ENCODE results near the gene STK39.

DNA sequence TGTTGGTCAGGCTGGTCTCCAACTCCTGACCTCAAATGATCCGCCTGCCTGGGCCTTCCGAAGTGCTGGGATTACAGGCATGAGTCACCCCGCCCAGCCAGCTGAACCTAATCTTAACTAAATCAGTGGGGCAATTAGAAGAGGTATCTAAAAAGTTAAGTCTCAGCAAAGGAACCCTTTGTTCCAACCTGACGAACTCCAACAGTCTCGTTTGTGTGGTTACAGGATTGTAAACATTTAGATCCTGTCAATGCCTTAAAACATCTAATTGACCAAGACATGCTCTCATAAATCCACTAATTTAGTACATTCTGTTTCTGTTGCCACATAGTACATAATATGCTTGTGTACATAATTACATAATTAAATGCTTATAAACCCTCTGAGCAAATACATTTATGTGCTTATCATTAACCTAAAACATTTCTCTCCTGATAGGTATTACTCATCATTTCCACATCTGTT lies 31.1 kb upstream of the STK39 start:
- TF ChIP-seq, protein P1, sequence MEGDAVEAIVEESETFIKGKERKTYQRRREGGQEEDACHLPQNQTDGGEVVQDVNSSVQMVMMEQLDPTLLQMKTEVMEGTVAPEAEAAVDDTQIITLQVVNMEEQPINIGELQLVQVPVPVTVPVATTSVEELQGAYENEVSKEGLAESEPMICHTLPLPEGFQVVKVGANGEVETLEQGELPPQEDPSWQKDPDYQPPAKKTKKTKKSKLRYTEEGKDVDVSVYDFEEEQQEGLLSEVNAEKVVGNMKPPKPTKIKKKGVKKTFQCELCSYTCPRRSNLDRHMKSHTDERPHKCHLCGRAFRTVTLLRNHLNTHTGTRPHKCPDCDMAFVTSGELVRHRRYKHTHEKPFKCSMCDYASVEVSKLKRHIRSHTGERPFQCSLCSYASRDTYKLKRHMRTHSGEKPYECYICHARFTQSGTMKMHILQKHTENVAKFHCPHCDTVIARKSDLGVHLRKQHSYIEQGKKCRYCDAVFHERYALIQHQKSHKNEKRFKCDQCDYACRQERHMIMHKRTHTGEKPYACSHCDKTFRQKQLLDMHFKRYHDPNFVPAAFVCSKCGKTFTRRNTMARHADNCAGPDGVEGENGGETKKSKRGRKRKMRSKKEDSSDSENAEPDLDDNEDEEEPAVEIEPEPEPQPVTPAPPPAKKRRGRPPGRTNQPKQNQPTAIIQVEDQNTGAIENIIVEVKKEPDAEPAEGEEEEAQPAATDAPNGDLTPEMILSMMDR (IDR thresholded peaks at IDR 0.05): no peak
- TF ChIP-seq POLR2A (IDR thresholded peaks at IDR 0.05): no peak
